SK-N-SH treated with all-trans-retinoic acid at 6 μM for 48 hours (cell line): ENCODE data around the gene FANCC.

Experiments
- ATAC-seq: fragments of 200-7000 bp; cut with Tn5 transposase; 3 replicates; pipeline ENCODE4 v1.9.1; 2020; ENCODE audit warnings: mild to moderate bottlenecking, moderate library complexity
- ARNTL ChIP-seq: fragments of 450-650 bp; formaldehyde crosslinking; IDR thresholded peaks from 2 replicates; pipeline ENCODE4 v1.5.0; 2020; ENCODE audit warnings: low read depth, mild to moderate bottlenecking, moderate library complexity, borderline replicate concordance
- BACH2 ChIP-seq: fragments of 250-450 bp; sonication (Bioruptor Pico); IDR thresholded peaks from 2 replicates; pipeline ENCODE4 v1.9.0; 2021; ENCODE audit warnings: mild to moderate bottlenecking, borderline replicate concordance
- CSDC2 ChIP-seq: fragments of 250-450 bp; sonication (Bioruptor Pico); IDR thresholded peaks from 2 replicates; pipeline ENCODE4 v1.5.0; 2020; ENCODE audit warnings: mild to moderate bottlenecking, moderate library complexity
- ESRRG ChIP-seq: fragments of 250-450 bp; sonication (Bioruptor Pico); IDR thresholded peaks from 2 replicates; pipeline ENCODE4 v1.6.1; 2021; ENCODE audit warnings: mild to moderate bottlenecking
- GLIS3 ChIP-seq: fragments of 250-450 bp; sonication (Bioruptor Pico); IDR thresholded peaks from 2 replicates; pipeline ENCODE4 v1.5.0; 2020; ENCODE audit warnings: mild to moderate bottlenecking, moderate library complexity
- ISL1 ChIP-seq: fragments of 250-450 bp; sonication (Bioruptor Pico); IDR thresholded peaks from 2 replicates; pipeline ENCODE4 v2.1.2; 2022; ENCODE audit warnings: mild to moderate bottlenecking, moderate library complexity
- PPARA ChIP-seq: fragments of 250-450 bp; sonication (Bioruptor Pico); IDR thresholded peaks from 2 replicates; pipeline ENCODE4 v1.5.0; 2020; ENCODE audit warnings: mild to moderate bottlenecking, borderline replicate concordance
- RARB ChIP-seq: fragments of 250-450 bp; sonication (Bioruptor Pico); IDR thresholded peaks from 2 replicates; pipeline ENCODE4 v1.8.0; 2021; ENCODE audit warnings: mild to moderate bottlenecking, moderate library complexity
- TCF4 ChIP-seq: fragments of 250-450 bp; sonication (Bioruptor Pico); IDR thresholded peaks from 2 replicates; pipeline ENCODE4 v1.8.0; 2021; ENCODE audit warnings: mild to moderate bottlenecking, moderate library complexity, borderline replicate concordance
- ZC3H10 ChIP-seq: fragments of 250-450 bp; sonication (Bioruptor Pico); IDR thresholded peaks from 2 replicates; pipeline ENCODE4 v1.5.1; 2021; ENCODE audit warnings: mild to moderate bottlenecking, moderate library complexity
- ZFP3 ChIP-seq: fragments of 250-450 bp; sonication (Bioruptor Pico); IDR thresholded peaks from 2 replicates; pipeline ENCODE4 v1.5.0; 2020; ENCODE audit warnings: mild to moderate bottlenecking, moderate library complexity
- ZFP30 ChIP-seq: fragments of 450-650 bp; formaldehyde crosslinking; IDR thresholded peaks from 2 replicates; pipeline ENCODE4 v1.5.0; 2022; ENCODE audit warnings: mild to moderate bottlenecking, moderate library complexity
- ZNF565 ChIP-seq: fragments of 450-650 bp; formaldehyde crosslinking; conservative IDR thresholded peaks from 2 replicates; pipeline ENCODE4 v1.5.0; 2020; ENCODE audit warnings: low read depth, mild to moderate bottlenecking, moderate library complexity
- ZNF70 ChIP-seq: fragments of 450-650 bp; formaldehyde crosslinking; IDR thresholded peaks from 2 replicates; pipeline ENCODE4 v1.5.0; 2020; ENCODE audit warnings: mild to moderate bottlenecking, moderate library complexity
- ZNF8 ChIP-seq: fragments of 450-650 bp; formaldehyde crosslinking; IDR thresholded peaks from 2 replicates; pipeline ENCODE4 v1.5.0; 2020; ENCODE audit warnings: mild to moderate bottlenecking, moderate library complexity
- TF ChIP-seq, protein P1 (sequence below): fragments of 250-450 bp; sonication (Bioruptor Pico); IDR thresholded peaks from 2 replicates; pipeline ENCODE4 v1.8.0; 2020; ENCODE audit warnings: mild to moderate bottlenecking, moderate library complexity, borderline replicate concordance
- TF ChIP-seq, protein P2 (sequence below): fragments of 250-450 bp; sonication (Bioruptor Pico); IDR thresholded peaks from 2 replicates; pipeline ENCODE4 v1.5.1; 2021; ENCODE audit warnings: mild to moderate bottlenecking, moderate library complexity
- TF ChIP-seq, protein P3 (sequence below): fragments of 250-450 bp; sonication (Bioruptor Pico); IDR thresholded peaks from 2 replicates; pipeline ENCODE4 v1.5.0; 2020; ENCODE audit warnings: mild to moderate bottlenecking, moderate library complexity
- TF ChIP-seq, protein P4 (sequence below): fragments of 250-450 bp; sonication (Bioruptor Pico); IDR thresholded peaks from 2 replicates; pipeline ENCODE4 v1.5.1; 2020; ENCODE audit warnings: low read depth, mild to moderate bottlenecking, moderate library complexity

FANCC gene

DNA sequence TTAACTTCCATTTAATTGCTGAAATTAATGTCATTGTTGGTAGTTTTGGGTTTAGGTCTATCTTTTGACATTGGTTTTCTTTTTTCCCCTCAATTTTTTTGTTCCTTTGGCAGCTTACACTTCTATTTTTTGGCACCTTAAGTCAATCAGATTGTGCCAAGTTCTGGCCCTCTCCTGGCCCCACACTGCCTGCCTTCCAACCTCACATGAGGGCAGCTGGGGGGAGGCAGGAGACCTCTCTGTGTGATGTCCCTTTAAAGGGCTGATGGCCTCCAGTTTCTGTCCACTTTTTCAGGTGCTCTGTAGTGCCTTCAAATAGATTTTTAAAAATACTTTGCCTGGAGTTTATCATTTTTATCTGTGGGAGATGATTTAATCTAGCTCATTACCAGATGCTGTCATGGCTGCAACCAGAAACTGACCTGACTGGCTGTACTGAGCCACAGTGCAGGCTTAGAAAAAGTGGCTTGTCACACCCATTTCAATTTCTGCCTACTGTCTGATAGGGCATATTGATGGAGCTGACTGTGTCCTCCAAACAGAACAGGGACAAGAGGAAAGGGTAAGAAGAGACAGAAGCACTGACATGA is 196.6 kb downstream of the FANCC start:
- ATAC-seq = peak; percentile 50
- TF ChIP-seq, protein P1, sequence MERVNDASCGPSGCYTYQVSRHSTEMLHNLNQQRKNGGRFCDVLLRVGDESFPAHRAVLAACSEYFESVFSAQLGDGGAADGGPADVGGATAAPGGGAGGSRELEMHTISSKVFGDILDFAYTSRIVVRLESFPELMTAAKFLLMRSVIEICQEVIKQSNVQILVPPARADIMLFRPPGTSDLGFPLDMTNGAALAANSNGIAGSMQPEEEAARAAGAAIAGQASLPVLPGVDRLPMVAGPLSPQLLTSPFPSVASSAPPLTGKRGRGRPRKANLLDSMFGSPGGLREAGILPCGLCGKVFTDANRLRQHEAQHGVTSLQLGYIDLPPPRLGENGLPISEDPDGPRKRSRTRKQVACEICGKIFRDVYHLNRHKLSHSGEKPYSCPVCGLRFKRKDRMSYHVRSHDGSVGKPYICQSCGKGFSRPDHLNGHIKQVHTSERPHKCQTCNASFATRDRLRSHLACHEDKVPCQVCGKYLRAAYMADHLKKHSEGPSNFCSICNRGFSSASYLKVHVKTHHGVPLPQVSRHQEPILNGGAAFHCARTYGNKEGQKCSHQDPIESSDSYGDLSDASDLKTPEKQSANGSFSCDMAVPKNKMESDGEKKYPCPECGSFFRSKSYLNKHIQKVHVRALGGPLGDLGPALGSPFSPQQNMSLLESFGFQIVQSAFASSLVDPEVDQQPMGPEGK (CRISPR knock-in tag) = no peak
- TF ChIP-seq ESRRG (CRISPR knock-in tag) (no peak), ZNF8 (CRISPR knock-in tag) (no peak), ZFP30 (no peak), ZNF565 (CRISPR knock-in tag) (no peak), TCF4 (CRISPR knock-in tag) (peak; percentile 31; the same call in 1 of the 2 replicates), CSDC2 (CRISPR knock-in tag) (no peak), ZFP3 (CRISPR knock-in tag) (no peak), ARNTL (CRISPR knock-in tag) (no peak), ISL1 (no peak), PPARA (CRISPR knock-in tag) (no peak), RARB (CRISPR knock-in tag) (no peak), ZNF70 (CRISPR knock-in tag) (no peak)
- TF ChIP-seq, protein P2, sequence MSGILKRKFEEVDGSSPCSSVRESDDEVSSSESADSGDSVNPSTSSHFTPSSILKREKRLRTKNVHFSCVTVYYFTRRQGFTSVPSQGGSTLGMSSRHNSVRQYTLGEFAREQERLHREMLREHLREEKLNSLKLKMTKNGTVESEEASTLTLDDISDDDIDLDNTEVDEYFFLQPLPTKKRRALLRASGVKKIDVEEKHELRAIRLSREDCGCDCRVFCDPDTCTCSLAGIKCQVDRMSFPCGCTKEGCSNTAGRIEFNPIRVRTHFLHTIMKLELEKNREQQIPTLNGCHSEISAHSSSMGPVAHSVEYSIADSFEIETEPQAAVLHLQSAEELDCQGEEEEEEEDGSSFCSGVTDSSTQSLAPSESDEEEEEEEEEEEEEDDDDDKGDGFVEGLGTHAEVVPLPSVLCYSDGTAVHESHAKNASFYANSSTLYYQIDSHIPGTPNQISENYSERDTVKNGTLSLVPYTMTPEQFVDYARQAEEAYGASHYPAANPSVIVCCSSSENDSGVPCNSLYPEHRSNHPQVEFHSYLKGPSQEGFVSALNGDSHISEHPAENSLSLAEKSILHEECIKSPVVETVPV (CRISPR knock-in tag) = no peak
- TF ChIP-seq, protein P3, sequence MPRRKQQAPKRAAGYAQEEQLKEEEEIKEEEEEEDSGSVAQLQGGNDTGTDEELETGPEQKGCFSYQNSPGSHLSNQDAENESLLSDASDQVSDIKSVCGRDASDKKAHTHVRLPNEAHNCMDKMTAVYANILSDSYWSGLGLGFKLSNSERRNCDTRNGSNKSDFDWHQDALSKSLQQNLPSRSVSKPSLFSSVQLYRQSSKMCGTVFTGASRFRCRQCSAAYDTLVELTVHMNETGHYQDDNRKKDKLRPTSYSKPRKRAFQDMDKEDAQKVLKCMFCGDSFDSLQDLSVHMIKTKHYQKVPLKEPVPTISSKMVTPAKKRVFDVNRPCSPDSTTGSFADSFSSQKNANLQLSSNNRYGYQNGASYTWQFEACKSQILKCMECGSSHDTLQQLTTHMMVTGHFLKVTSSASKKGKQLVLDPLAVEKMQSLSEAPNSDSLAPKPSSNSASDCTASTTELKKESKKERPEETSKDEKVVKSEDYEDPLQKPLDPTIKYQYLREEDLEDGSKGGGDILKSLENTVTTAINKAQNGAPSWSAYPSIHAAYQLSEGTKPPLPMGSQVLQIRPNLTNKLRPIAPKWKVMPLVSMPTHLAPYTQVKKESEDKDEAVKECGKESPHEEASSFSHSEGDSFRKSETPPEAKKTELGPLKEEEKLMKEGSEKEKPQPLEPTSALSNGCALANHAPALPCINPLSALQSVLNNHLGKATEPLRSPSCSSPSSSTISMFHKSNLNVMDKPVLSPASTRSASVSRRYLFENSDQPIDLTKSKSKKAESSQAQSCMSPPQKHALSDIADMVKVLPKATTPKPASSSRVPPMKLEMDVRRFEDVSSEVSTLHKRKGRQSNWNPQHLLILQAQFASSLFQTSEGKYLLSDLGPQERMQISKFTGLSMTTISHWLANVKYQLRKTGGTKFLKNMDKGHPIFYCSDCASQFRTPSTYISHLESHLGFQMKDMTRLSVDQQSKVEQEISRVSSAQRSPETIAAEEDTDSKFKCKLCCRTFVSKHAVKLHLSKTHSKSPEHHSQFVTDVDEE (CRISPR knock-in tag) = 0 out of 2 replicates have a peak, but pooled peaks have one; percentile 37

DNA sequence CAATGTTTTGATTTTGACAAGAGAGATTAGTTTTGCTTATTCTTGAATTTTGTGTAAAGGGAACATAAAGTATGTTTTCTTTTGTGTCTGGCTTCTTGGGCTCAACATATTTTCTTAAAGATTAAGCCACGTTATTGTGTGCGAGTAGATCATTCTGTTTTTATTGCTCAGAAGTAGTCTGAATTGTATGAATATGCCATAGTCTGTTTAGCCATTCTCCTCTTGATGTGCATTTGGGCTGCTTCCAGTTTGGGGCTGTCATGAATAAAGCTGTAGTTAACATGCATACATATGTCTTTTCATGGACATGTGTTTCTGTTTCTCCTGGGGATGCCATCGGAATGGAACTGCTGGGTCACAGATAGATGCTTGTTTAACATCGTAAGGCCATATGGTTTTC is 198.9 kb downstream of the FANCC start:
- ATAC-seq = no peak
- TF ChIP-seq BACH2 (CRISPR knock-in tag) (no peak), RARB (CRISPR knock-in tag) (no peak), ZC3H10 (CRISPR knock-in tag) (no peak), ESRRG (CRISPR knock-in tag) (no peak)
- TF ChIP-seq, protein P2 (CRISPR knock-in tag) = no peak
- TF ChIP-seq, protein P4, sequence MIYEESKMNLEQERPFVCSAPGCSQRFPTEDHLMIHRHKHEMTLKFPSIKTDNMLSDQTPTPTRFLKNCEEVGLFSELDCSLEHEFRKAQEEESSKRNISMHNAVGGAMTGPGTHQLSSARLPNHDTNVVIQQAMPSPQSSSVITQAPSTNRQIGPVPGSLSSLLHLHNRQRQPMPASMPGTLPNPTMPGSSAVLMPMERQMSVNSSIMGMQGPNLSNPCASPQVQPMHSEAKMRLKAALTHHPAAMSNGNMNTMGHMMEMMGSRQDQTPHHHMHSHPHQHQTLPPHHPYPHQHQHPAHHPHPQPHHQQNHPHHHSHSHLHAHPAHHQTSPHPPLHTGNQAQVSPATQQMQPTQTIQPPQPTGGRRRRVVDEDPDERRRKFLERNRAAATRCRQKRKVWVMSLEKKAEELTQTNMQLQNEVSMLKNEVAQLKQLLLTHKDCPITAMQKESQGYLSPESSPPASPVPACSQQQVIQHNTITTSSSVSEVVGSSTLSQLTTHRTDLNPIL = no peak

DNA sequence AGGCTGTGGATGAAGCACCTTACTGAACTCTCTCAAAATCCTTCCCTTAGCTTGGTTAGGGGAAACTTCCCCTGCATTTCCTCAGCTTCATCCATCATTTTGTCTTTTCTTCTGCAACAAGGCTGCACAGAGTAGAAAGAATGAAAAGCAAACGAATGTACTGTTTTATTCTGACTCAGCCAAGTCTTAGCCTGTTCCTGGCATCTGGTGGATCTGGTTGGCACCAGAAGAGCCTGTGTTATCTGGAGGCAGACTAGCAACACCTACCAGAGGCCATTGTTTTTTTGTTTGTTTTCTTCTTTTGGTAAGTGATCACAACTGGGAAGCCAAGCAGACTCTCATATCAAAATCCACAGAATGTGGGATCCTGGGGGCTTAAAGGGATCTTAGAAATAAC is 200.7 kb downstream of the FANCC start:
- no peak for ATAC-seq
- TF ChIP-seq ZNF70 (CRISPR knock-in tag) = no peak
- no peak for TF ChIP-seq CSDC2 (CRISPR knock-in tag)
- no peak for TF ChIP-seq BACH2 (CRISPR knock-in tag)
- TF ChIP-seq, protein P2 (CRISPR knock-in tag) = no peak
- no peak for TF ChIP-seq ZC3H10 (CRISPR knock-in tag)
- no peak for TF ChIP-seq ESRRG (CRISPR knock-in tag)
- TF ChIP-seq TCF4 (CRISPR knock-in tag) = no peak
- no peak for TF ChIP-seq ZNF565 (CRISPR knock-in tag)
- no peak for TF ChIP-seq PPARA (CRISPR knock-in tag)
- no peak for TF ChIP-seq GLIS3 (CRISPR knock-in tag)
- TF ChIP-seq ZNF8 (CRISPR knock-in tag) = no peak
- TF ChIP-seq, all 23 proteins: peak for 0
